GM21786 (cell line): ENCODE data around the gene ABHD6.
"Not testable (repeated sequence)": the region's sequence is repeated elsewhere in the genome, so short reads cannot be mapped to it uniquely, and the experiment has no call there.

Experiments used
- ATAC-seq: cut with Tn5 transposase; IDR thresholded peaks from one replicate; pipeline ENCODE4 v1.9.1; 2021; ENCODE audit not compliant: unreplicated experiment

Gene ABHD6

GRCh38 chr3:58242340-58242739, 4.7 kb downstream of the ABHD6 start:
- no peak for ATAC-seq

- ATAC-seq: not testable (repeated sequence)
These were observed 5.3 kb downstream of the ABHD6 start for GRCh38 chr3:58242860-58243259.

GRCh38 chr3:58243976-58244585, 6.5 kb downstream of the ABHD6 start:
- ATAC-seq: no peak

GRCh38 chr3:58246148-58247047, 8.8 kb downstream of the ABHD6 start:
- ATAC-seq: no peak

- ATAC-seq: no peak
These were observed 11.9 kb downstream of the ABHD6 start for GRCh38 chr3:58249358-58250092.

GRCh38 chr3:58250093-58250707, 12.6 kb downstream of the ABHD6 start:
- no peak for ATAC-seq

- ATAC-seq: no peak
These were observed 14.0 kb downstream of the ABHD6 start for GRCh38 chr3:58251631-58252035.

GRCh38 chr3:58254144-58254543, 16.6 kb downstream of the ABHD6 start:
- ATAC-seq: no peak

GRCh38 chr3:58256061-58256460, 18.5 kb downstream of the ABHD6 start:
- no peak for ATAC-seq

- ATAC-seq: no peak
These were observed 18.9 kb downstream of the ABHD6 start for GRCh38 chr3:58256511-58256910.

- ATAC-seq: no peak
These were observed 20.9 kb downstream of the ABHD6 start for GRCh38 chr3:58258392-58259055.

GRCh38 chr3:58260261-58260731, 22.7 kb downstream of the ABHD6 start:
- no peak for ATAC-seq

GRCh38 chr3:58260733-58261132, 23.1 kb downstream of the ABHD6 start:
- no peak for ATAC-seq

- peak; percentile 85 for ATAC-seq
These were observed 24.5 kb downstream of the ABHD6 start for GRCh38 chr3:58261954-58262666.

GRCh38 chr3:58266577-58266976, 29.0 kb downstream of the ABHD6 start:
- ATAC-seq: no peak

- ATAC-seq: not testable (repeated sequence)
These were observed 30.0 kb downstream of the ABHD6 start for GRCh38 chr3:58267543-58267942.

- ATAC-seq: no peak
These were observed 31.8 kb downstream of the ABHD6 start for GRCh38 chr3:58269356-58269755.

GRCh38 chr3:58270485-58270884, 32.9 kb downstream of the ABHD6 start:
- no peak for ATAC-seq

- no peak for ATAC-seq
These were observed 34.4 kb downstream of the ABHD6 start for GRCh38 chr3:58271901-58272501.

GRCh38 chr3:58272891-58273290, 35.3 kb downstream of the ABHD6 start:
- no peak for ATAC-seq
